GM18502 (cell line): ENCODE measurements around the gene SCGB1C1.
"Not testable (repeated sequence)": the region's sequence is repeated elsewhere in the genome, so short reads cannot be mapped to it uniquely, and the experiment has no call there.

Source experiments
- ATAC-seq: cut with Tn5 transposase; IDR thresholded peaks from one replicate; pipeline ENCODE4 v1.9.1; 2021; ENCODE audit warnings: mild to moderate bottlenecking; ENCODE audit not compliant: unreplicated experiment, poor library complexity

SCGB1C1 gene

DNA sequence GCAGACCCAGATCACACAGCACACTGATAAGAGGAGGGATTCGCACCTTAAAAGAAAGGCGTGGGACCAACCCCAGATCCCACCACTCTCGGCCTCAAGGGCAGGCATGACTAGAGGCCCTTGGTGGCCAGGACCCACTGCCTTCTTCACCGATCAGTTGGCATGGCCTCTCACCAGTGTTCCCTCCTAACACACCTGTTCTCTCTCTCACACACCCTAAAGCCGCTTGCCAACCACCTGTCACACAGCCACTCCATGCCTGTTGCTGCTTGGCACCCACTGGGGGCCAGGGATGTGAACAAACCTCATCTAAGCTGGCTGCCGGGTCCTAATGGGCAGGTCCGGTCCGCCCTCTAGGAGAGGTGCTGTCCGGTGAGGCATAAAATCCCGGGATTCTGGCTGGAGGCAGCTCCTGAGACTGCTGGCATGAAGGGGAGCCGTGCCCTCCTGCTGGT, at the start of gene SCGB1C1:
Gene SCGB1C1 (plus strand): TSS at position 405 of the 455 bp plus-strand sequence. CDS start 22 bp downstream, at position 427.
- not testable (repeated sequence) for ATAC-seq

- not testable (repeated sequence) for ATAC-seq
Measured at GRCh38 chr11:180242-180641, 12.6 kb upstream of the SCGB1C1 start.

GRCh38 chr11:189200-189783, 3.6 kb upstream of the SCGB1C1 start:
- ATAC-seq: peak; percentile 27

DNA sequence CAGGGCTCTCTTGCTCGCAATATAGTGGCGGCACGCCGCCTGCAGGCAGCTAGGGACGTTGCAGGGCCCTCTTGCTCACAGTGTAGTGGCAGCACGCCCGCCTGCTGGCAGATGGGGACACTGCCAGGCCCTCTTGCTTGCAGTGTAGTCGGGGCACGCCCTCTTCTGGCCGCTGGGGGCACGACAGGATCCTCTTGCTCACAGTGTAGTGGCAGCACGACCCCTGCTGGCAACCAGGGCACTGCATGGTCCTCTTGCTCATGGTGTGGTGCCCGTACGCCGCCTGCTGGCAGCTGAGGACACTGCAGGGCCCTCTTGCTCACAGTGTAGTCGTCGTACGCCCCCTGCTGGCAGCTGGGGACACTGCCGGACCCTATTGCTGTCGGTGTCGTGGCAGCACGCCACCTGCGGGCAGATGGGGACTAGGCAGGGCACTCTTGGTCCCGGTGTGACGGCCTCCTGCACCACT, 3.0 kb upstream of the SCGB1C1 start:
- ATAC-seq: peak; percentile 85

DNA sequence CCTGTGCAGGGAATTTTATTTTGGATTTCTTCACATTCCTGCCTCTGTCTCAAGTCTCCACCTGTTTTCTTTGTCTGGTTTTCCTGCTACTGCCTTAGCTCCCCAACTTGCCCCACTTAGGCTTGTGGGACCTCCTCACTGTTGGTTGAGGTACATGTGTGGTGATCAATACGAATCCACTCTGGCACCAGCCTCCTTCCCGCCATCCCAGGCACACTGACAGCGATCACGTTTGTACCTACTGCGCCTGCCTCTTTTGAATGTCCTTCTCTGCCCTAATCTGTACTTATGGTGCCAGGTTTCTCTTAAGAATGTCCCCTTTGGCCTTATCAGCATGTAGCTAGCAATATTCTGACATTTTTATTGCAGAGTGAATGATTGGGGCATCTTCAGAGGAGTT, 2.3 kb upstream of the SCGB1C1 start:
- not testable (repeated sequence) for ATAC-seq

DNA sequence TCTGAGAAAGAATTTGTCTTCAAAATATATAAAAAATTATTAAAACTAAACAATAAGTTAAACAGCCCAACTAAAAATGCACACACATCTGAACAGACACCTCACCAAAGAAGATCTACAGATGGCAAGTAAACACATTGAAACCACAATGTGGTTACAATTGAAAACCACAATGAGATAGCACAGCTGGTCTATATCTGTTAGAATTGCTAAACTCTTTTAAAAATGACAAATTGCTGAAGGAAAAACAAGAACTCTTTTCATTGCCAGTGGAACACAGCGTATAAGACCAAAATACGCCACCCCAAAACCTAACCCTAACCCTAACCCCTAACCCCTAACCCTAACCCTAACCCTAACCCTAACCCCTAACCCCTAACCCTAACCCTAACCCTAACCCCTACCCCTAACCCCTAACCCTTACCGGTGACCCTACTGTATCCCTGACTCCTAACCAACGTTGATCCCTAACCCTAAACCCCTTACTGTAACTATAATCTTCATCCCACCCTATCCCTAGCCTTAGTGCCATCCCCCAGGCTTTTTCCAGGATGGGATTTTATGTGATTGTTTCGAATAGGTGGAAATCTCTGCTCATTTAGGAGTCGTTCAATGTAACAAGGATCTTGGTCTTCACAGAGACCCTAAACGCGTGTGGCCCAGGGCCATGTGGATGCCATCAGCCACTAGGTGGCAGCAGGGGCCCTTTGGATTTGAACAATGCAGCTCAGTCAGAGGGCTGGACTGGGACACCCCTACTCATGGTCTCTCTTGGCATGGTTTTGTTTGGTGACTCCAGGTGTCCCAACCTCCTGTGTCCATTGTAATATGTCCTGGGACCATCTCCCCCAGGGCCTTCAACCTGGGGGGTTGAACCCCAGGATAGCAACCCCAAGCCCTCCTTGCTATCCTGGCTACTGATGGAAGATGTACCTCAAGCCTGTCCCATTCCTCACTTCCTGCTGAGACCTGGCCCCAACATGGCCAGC, 1.1 kb upstream of the SCGB1C1 start:
- not testable (repeated sequence) for ATAC-seq

DNA sequence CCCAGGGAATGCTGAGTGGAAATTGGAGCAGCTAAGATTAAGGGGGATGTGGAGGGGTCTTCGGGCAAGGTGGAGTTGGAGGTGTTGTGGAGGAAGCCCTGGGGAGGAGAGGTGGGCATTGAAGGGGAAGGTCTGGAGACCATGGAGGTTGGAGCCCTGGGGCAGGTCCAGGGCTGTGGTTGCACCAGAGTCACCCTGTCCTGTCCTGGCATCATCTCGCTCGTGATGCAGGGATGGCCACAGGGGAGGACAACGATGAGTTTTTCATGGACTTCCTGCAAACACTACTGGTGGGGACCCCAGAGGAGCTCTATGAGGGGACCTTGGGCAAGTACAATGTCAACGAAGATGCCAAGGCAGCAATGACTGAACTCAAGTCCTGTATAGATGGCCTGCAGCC, 603 bp downstream of the SCGB1C1 start:
- ATAC-seq: not testable (repeated sequence)

- ATAC-seq: no peak
Measured at GRCh38 chr11:196786-197731, 4.2 kb downstream of the SCGB1C1 start.

GRCh38 chr11:197741-198235, 4.9 kb downstream of the SCGB1C1 start:
- ATAC-seq: no peak

DNA sequence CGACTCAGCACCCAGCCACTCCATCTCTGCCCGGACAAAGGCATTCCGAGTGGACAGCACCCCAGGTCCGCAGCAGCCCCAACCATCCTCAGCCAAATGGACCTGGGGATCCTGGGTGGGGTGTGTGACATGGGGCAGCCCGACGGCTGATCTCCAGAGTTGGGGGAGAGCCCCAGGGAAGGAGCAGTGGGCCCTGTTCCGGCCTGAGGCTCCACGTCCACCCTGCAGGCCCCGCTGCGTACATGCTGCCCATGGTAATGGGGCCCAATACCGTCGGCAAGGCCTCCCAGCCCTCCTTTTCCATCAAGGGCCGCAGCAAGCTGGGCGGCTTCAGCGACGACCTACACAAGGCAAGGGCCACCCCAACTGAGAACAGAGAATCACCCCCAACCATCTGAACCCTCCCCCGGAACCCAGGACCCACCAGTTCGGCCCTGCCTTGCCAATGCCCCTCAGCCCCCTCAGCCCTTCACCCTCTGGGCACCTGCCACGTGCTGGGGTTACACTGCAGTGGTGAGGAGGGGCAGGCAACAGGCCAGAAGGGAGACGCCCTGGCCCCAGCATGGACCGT, 5.4 kb downstream of the SCGB1C1 start:
- ATAC-seq: no peak

DNA sequence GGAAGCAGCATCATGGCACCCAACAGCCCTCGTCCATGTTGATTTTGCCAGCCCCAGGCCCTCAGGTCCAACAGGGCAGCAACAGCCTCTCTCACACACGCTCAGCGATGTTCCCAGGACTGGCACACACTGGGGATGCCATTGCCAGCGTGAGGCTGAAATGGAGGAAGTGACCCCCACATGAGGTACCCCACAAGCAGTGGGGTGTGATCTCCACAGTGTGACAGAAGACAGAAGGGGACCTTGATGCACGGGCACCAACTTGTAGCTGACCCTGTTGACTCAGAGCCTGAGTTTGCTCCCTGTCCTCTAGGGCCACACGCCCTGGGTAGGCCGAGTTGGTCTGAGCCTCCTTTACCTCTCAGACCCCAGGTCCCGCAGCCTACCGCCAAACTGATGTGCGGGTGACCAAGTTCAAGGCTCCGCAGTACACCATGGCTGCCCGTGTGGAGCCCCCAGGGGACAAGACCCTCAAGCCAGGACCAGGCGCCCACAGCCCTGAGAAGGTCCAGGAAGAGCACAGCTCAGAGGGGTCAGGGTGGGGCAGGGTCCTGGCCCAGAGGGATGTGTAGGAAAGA, 6.2 kb downstream of the SCGB1C1 start:
- no peak for ATAC-seq

DNA sequence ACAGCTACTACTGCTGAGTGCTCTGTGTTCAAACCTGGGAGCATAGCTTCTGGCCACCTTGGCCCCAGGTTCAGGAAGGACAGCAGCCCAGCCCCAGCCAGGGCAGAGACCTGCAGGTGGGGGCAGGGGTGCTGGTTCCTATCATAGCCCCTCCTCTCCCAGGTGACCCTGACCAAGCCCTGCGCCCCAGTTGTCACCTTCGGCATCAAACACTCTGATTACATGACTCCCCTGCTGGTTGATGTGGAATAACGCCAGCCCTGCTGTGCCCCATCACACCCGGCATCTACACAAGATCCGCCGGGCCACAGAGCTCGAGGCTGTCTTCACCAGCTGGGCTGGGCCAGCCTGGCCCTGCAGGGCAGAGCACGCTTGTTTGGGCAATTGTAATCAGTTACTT, 6.9 kb downstream of the SCGB1C1 start:
- no peak for ATAC-seq

DNA sequence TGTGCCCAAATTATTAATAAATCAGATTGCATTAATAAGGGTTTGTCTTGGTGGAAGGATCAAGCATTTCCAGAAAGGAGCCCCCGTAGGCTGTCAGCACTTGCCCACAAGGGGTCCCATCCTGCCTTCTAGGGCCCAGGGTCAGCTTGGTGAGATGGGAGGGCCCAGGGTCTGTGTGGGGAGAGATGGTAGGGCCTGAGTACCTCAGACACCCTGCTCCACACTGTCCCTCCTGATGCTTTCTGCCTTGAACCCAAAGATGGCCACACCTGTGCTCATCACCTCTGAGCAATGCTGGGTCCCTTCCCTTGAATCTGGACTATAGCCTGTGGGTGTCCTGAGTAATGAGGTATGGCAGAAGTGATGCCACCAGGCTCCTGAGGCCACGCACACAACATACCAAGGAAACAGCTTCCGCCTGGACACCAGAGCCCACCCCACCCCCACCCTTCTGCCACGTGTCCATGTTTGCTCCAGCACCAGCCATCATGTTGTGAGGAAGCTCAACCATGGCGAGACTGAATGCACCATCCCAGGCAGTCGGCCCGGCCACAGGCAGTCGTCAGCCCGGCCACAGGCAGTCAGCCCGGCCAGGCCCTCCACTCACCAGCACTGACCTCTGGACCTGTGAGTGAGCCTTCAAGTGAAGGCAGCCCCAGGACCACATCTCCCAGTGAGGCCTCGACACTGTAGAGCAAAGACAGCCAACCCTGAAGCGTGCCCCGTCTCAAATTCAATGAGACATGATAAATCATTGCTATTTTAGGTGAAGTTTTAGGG, 7.5 kb downstream of the SCGB1C1 start:
- no peak for ATAC-seq

DNA sequence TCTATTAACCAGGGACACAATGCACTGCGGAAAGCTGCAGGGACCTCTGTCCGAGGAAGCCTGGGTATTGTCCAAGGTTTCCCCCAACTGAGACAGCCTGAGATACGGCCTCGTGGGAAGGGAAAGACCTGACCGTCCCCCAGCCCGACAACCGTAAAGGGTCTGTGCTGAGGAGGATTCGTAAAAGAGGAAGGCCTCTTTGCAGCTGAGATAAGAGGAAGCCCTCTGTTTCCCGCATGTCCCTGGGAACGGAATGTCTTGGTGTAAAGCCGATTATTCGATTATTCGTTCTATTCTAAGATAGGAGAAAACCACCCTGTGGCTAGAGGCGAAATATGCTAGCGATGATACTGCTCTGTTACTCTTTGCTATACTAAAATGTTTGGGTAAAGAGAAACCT, 9.1 kb downstream of the SCGB1C1 start:
- no peak for ATAC-seq

DNA sequence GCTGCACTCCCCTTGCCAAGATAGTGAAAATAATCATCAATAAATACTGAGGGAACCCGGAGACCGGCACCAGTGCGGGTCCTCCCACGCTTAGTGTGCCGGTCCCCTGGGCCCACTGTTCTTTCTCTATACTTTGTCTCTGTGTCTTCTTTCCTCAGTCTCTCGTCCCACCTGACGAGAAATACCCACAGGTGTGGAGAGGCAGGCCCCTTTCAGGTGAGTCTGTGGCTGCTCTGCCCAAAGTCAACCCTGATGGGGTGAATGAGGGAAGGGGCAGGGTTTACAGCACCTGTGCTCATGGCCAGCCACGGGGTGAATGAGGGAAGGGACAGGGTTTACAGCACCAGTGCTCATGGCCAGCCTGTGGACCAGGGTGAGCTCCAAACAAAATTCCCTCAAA, 9.6 kb downstream of the SCGB1C1 start:
- no peak for ATAC-seq

- no peak for ATAC-seq
Measured at GRCh38 chr11:203056-203944, 10.4 kb downstream of the SCGB1C1 start.

DNA sequence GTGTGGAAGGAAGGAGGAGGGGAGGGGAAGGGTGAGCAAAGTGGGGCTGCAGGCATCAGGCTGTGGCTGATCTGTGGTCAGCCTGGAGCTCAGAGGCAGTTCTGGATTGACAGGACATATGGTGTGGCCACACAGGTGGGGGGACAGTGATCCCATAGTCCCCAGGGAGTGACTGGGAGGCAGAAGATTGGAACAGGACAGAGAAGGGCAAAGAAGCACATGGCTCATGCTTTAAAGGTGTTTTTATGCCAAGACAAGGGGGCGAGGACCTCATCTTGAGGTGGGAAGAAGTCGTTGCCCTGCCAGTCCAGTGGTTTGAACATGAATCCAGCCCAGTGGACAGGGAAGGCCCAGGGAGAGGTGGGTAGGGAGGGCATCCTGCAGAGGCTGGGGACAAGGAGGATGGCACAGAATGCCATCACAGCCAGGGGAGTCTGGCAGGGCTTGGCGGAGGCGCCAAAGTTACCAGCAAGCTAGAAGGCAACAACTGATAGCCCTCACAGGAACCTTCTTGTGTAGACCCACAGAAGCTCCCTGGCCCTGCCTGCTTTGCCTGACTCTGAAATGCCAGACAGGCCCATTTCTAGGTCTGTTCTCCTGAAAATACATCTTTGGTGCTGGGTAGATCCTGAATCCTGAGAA, 11.2 kb downstream of the SCGB1C1 start:
- ATAC-seq: no peak
